Measurements from ENCODE around the gene ATXN2. TPM values are rescaled to one million over a fixed set of nuclear protein-coding genes. Genes with fewer than 3 reads are reported as not detected.

The ATXN2 gene
- total RNA-seq, 1 experiment from 2014 or later, result 108 TPM

- BruUV-seq (replicated peaks), result no TSS peak
- Histone ChIP-seq H3K4me3 (no peak overlapping the region), H4K20me1 (ENCODE audit: insufficient read depth) (peaks cover 29% of the 10 kb centered on the region), H3F3A (ENCODE audit: insufficient read depth, low read depth) (peaks cover 63% of the 10 kb centered on the region), H3K79me2 (ENCODE audit: low read depth) (no peaks in the 10 kb centered on the region), H3K36me3 (ENCODE audit: low read depth) (peaks cover 30% of the 10 kb centered on the region), H2AFZ (no peak overlapping the region), H3K27me3 (ENCODE audit: insufficient read depth, low read depth) (no peaks in the 10 kb centered on the region), H3K9me3 (ENCODE audit: insufficient read depth, low read depth) (no peaks in the 10 kb centered on the region), H3K27ac (no peak overlapping the region), H3K9me2 (ENCODE audit: insufficient read depth) (no peaks in the 10 kb centered on the region), H3K4me1 (replicated peaks; ENCODE audit: insufficient read depth) (no peaks in the 10 kb centered on the region), H3K4me2 (no peak overlapping the region)
- no peak for TF ChIP-seq CTCF (conservative IDR thresholded peaks at IDR 0.05)
- no peak for TF ChIP-seq EZH2 (IDR thresholded peaks at IDR 0.05; ENCODE audit: low read depth)
- intact Hi-C loops (cut with micrococcal nuclease; ENCODE audit: unreplicated experiment), result no loop called here
- no peak for DNase-seq
- ChIA-PET POLR2A (ENCODE audit: unreplicated experiment) (no interaction called here), CTCF (no interaction called here)
Observed at GRCh38 chr12:111453071-111453989, 145.8 kb downstream of the ATXN2 start.

DNA sequence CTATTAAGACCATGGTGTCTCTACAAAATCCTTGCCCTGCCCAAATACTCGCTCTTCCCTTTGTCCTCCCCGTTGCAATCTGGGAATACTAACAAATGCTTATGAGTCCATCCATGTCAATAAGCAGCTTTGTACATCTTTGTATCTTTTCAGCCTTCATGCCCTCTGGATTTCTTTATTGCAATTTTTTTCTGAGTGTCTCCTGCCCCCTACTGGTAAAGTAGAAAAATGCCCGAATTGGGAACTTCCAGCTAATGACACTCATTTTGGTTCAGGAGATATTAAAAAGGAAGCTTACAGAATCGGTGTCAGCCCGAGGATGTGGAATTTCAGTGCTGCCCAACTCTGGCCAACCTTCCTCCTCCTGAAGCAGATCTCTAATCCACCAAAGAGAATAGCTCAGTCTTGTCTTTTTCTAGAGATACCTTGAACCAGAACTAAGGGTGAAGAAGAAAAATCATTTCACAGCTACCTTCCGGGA is 147.4 kb downstream of the ATXN2 start:
- no peak overlapping the region for H3K27ac ChIP-seq
- no peak overlapping the region for H3K4me2 ChIP-seq
- peaks cover 63% of the 10 kb centered on the region for H3F3A ChIP-seq (ENCODE audit: insufficient read depth, low read depth)
- no peaks in the 10 kb centered on the region for H3K27me3 ChIP-seq (ENCODE audit: insufficient read depth, low read depth)
- peaks cover 29% of the 10 kb centered on the region for H4K20me1 ChIP-seq (ENCODE audit: insufficient read depth)
- BruUV-seq (replicated peaks), result no TSS peak
- no peak overlapping the region for H2AFZ ChIP-seq
- DNase-seq, result no peak
- ChIA-PET POLR2A (ENCODE audit: unreplicated experiment) (no interaction called here), CTCF (interaction anchor here (0.6 to 2.1 kb wide), 6 partner anchors 29 to 540 kb away, joined by 3 to 20 read pairs (median 3); no protein-coding TSS in a partner anchor)
- H3K9me2 ChIP-seq (ENCODE audit: insufficient read depth), result no peaks in the 10 kb centered on the region
- TF ChIP-seq CTCF (conservative IDR thresholded peaks at IDR 0.05), result peak; percentile 93
- TF ChIP-seq EZH2 (IDR thresholded peaks at IDR 0.05; ENCODE audit: low read depth), result no peak
- H3K36me3 ChIP-seq (ENCODE audit: low read depth), result peaks cover 30% of the 10 kb centered on the region
- no peaks in the 10 kb centered on the region for H3K9me3 ChIP-seq (ENCODE audit: insufficient read depth, low read depth)
- no peak overlapping the region for H3K4me3 ChIP-seq
- H3K79me2 ChIP-seq (ENCODE audit: low read depth), result no peaks in the 10 kb centered on the region
- no peaks in the 10 kb centered on the region for H3K4me1 ChIP-seq (replicated peaks; ENCODE audit: insufficient read depth)
- intact Hi-C loops (cut with micrococcal nuclease; ENCODE audit: unreplicated experiment), result loop anchor here (1.0 to 2.0 kb wide), 3 partner anchors 49 to 121 kb away; no protein-coding TSS in a partner anchor

DNA sequence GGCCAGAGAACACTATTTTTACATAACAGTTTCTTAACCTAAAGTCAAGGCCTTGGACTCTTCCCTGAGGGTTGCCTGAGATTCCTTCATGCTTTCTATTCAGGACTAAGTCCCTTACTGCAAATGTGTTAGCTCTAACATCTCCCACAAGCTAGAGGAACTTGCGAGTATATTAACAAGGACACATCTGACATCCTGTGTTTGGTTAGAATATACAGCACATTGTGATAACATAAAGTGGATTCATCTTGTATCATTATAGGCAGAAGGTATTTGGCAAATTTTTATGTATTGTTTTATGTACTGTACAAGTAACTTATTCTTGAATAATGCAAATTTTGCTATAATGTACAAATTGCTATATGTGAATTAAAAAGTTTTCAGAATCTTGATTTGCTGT is 147.9 kb downstream of the ATXN2 start:
- no TSS peak for BruUV-seq (replicated peaks)
- no peaks in the 10 kb centered on the region for H3K27me3 ChIP-seq (ENCODE audit: insufficient read depth, low read depth)
- no peak overlapping the region for H3K27ac ChIP-seq
- DNase-seq, result no peak
- no peaks in the 10 kb centered on the region for H3K79me2 ChIP-seq (ENCODE audit: low read depth)
- peaks cover 29% of the 10 kb centered on the region for H4K20me1 ChIP-seq (ENCODE audit: insufficient read depth)
- H3K4me3 ChIP-seq, result no peak overlapping the region
- ChIA-PET CTCF (interaction anchor here (0.5 to 2.1 kb wide), 5 partner anchors 43 to 1371 kb away, joined by 3 to 20 read pairs (median 4); no protein-coding TSS in a partner anchor), POLR2A (ENCODE audit: unreplicated experiment) (no interaction called here)
- no peak overlapping the region for H3K4me2 ChIP-seq
- H3K36me3 ChIP-seq (ENCODE audit: low read depth), result peaks cover 28% of the 10 kb centered on the region
- no peak overlapping the region for H2AFZ ChIP-seq
- intact Hi-C loops (cut with micrococcal nuclease; ENCODE audit: unreplicated experiment), result loop anchor here (1.0 to 2.0 kb wide), 3 partner anchors 48 to 120 kb away; no protein-coding TSS in a partner anchor
- H3K4me1 ChIP-seq (replicated peaks; ENCODE audit: insufficient read depth), result no peaks in the 10 kb centered on the region
- H3K9me2 ChIP-seq (ENCODE audit: insufficient read depth), result no peaks in the 10 kb centered on the region
- no peaks in the 10 kb centered on the region for H3K9me3 ChIP-seq (ENCODE audit: insufficient read depth, low read depth)
- H3F3A ChIP-seq (ENCODE audit: insufficient read depth, low read depth), result peaks cover 64% of the 10 kb centered on the region
- TF ChIP-seq EZH2 (IDR thresholded peaks at IDR 0.05; ENCODE audit: low read depth) (no peak), CTCF (conservative IDR thresholded peaks at IDR 0.05) (no peak)
